CD4-positive, alpha-beta T cell (primary cell): ENCODE measurements around the gene TRIM66. TPM values are rescaled to one million over a fixed set of nuclear protein-coding genes. Genes with fewer than 3 reads are reported as not detected.

ENCODE experiments used
- ATAC-seq: fragments of 200-7000 bp; cut with Tn5 transposase; one replicate; pipeline ENCODE4 v1.10.0; 2022; ENCODE audit warnings: mild to moderate bottlenecking; ENCODE audit not compliant: poor library complexity
- CTCF ChIA-PET: fragments of 350-600 bp; sonication (Branson Sonifier 250); formaldehyde crosslinking; loops from one replicate; lab custom pipeline; 2021; ENCODE audit warnings: antibody characterized with exemption, inconsistent platforms; lab: Charles Lee
- POLR2A ChIA-PET: fragments of 350-600 bp; sonication (Branson Sonifier 250); formaldehyde crosslinking; loops from one replicate; lab custom pipeline; 2021; ENCODE audit warnings: antibody characterized with exemption, inconsistent platforms; lab: Charles Lee
- DNase-seq, 14 experiments: peaks; one replicate each; pipeline ENCODE4 v3.0.0-alpha.2; 2013 to 2020; ENCODE audit warnings: mixed read lengths in 2 of 14
- H3K27ac ChIP-seq, 2 donors: one replicate each; pipeline versions ENCODE4 v1.5.1 to v1.7.0; 2013; ENCODE audit warnings: low read length in 2 of 2, low read depth in 1 of 2, mild to moderate bottlenecking in 1 of 2
- H3K27me3 ChIP-seq, 2 experiments: 1 replicate in 1 of 2; 2 replicates in 1 of 2; pipeline versions ENCODE4 v1.6.1 to v1.7.0; 2013; ENCODE audit warnings: low read length in 2 of 2, control low read depth in 1 of 2, mild to moderate bottlenecking in 1 of 2, moderate library complexity in 1 of 2; ENCODE audit not compliant: insufficient read depth in 2 of 2, control insufficient read depth in 1 of 2
- H3K36me3 ChIP-seq: one replicate; pipeline ENCODE4 v1.6.1; 2013; ENCODE audit warnings: low read length, control low read depth; ENCODE audit not compliant: insufficient read depth
- H3K4me1 ChIP-seq: one replicate; pipeline ENCODE4 v1.6.1; 2013; ENCODE audit warnings: low read length, control low read depth; ENCODE audit not compliant: insufficient read depth
- H3K4me3 ChIP-seq: one replicate; pipeline ENCODE4 v1.5.1; 2013; ENCODE audit warnings: mild to moderate bottlenecking, low read length, moderate library complexity
- H3K9me3 ChIP-seq, 2 experiments: 1 replicate in 1 of 2; 2 replicates in 1 of 2; pipeline versions ENCODE4 v1.6.1 to v1.7.0; 2013; ENCODE audit warnings: low read length in 2 of 2, mild to moderate bottlenecking in 2 of 2, control low read depth in 1 of 2, moderate library complexity in 1 of 2; ENCODE audit not compliant: control insufficient read depth in 1 of 2, insufficient read depth in 1 of 2
- H3K27ac Mint-ChIP-seq: one replicate; pipeline ENCODE4 v1.8.0; 2020; ENCODE audit warnings: mixed read lengths
- H3K27me3 Mint-ChIP-seq: one replicate; pipeline ENCODE4 v1.8.0; 2021; ENCODE audit warnings: mixed read lengths
- H3K36me3 Mint-ChIP-seq: one replicate; pipeline ENCODE4 v1.8.0; 2021; ENCODE audit warnings: low read depth, mixed read lengths
- H3K4me1 Mint-ChIP-seq: one replicate; pipeline ENCODE4 v1.8.0; 2021; ENCODE audit warnings: low read depth, mixed read lengths
- H3K4me3 Mint-ChIP-seq: one replicate; pipeline ENCODE4 v1.8.0; 2020; ENCODE audit warnings: mild to moderate bottlenecking, mixed read lengths
- H3K9me3 Mint-ChIP-seq: one replicate; pipeline ENCODE4 v1.8.0; 2020; ENCODE audit warnings: mixed read lengths
- intact Hi-C, 2 experiments: fragments of 100-400 bp; cut with DNase I in 1 of 2; cut with micrococcal nuclease in 1 of 2; formaldehyde crosslinking; loops; one replicate each; pipeline versions ENCODE4 v1.15.1 to v1.9.0; 2023 to 2025; cut with DNase I, micrococcal nuclease
- total RNA-seq, 174 experiments: library from RNA in 2 of 174; stranded (reverse) in 2 of 174; gene quantifications; one replicate each; pipeline ENCODE4 v1.2.3 and lab custom pipeline; 2021 to 2026
- TF ChIP-seq, protein P1 (sequence below): fragments of 200-600 bp; IDR thresholded peaks from one replicate; pipeline ENCODE4 v1.8.0; 2022; ENCODE audit warnings: antibody characterized with exemption, mild to moderate bottlenecking

TRIM66 gene
- total RNA-seq, 2 experiments from 2014 or later, result 6.8 to 9.8 TPM

DNA sequence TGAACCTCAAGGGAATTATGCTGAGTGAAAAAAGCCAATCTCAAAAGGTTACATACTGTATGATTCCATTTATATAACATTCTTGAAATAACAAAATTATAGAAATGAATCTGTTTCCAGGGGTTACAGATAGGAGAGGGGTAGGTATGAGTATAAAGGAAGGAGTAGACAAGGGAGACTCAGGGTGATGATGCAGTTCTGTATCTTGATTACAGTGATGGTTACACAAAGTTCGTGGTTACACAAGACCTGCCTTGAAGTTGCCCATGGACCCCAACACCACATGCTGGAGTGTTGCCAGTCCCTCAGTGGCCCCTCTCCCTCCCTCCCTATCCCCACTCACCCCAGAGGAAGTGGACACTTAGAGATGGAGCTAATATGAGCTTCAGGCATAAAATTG lies 108.7 kb downstream of the TRIM66 start:
- DNase-seq, result no peak
- ATAC-seq, result no peak
- no peak overlapping the region for H3K27ac ChIP-seq
- peaks cover 19% of the 10 kb centered on the region for H3K27me3 Mint-ChIP-seq
- H3K36me3 Mint-ChIP-seq, result no peaks in the 10 kb centered on the region
- intact Hi-C loops, result no loop called here
- TF ChIP-seq, protein P1, sequence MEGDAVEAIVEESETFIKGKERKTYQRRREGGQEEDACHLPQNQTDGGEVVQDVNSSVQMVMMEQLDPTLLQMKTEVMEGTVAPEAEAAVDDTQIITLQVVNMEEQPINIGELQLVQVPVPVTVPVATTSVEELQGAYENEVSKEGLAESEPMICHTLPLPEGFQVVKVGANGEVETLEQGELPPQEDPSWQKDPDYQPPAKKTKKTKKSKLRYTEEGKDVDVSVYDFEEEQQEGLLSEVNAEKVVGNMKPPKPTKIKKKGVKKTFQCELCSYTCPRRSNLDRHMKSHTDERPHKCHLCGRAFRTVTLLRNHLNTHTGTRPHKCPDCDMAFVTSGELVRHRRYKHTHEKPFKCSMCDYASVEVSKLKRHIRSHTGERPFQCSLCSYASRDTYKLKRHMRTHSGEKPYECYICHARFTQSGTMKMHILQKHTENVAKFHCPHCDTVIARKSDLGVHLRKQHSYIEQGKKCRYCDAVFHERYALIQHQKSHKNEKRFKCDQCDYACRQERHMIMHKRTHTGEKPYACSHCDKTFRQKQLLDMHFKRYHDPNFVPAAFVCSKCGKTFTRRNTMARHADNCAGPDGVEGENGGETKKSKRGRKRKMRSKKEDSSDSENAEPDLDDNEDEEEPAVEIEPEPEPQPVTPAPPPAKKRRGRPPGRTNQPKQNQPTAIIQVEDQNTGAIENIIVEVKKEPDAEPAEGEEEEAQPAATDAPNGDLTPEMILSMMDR, result no peak
- H3K36me3 ChIP-seq, result no peaks in the 10 kb centered on the region
- peaks cover 0 to 3% of the 10 kb centered on the region in 2 experiments for H3K27me3 ChIP-seq
- peaks cover 0 to 6% of the 10 kb centered on the region in 2 experiments for H3K9me3 ChIP-seq
- H3K27ac Mint-ChIP-seq, result no peak overlapping the region
- H3K9me3 Mint-ChIP-seq, result peaks cover 2% of the 10 kb centered on the region
- ChIA-PET CTCF (no interaction called here), POLR2A (no interaction called here)
- H3K4me1 ChIP-seq, result no peaks in the 10 kb centered on the region
- H3K4me1 Mint-ChIP-seq, result no peaks in the 10 kb centered on the region
- no peak overlapping the region for H3K4me3 Mint-ChIP-seq
- H3K4me3 ChIP-seq, result no peak overlapping the region

DNA sequence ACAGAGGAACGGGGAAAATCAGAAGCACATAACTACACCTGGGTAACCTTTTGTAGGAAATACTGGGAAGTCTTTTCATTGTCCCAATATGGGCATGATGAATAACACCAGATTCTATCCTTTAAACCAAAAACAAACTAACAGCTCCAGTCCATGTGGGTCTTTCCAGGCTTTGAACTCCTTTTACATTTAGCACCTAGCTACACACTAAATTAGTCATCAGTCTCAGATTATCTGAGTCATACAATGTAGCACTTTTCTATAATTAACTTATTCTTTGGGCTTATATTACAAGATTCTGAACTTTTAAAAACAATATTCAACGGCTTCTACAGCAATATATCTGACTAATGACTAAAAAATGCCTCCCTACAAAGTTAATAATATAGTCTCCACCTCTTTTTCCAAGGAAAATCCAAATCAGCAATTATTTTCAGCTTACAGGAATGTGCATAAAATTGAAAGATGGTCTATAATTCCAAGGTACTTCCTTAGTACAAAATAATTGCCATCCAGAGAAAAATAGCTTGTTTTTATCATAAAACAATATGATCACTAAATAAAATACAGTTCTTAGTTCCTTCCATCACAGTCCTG lies 114.8 kb downstream of the TRIM66 start:
- Mint-ChIP-seq H3K27ac (no peak overlapping the region), H3K4me3 (no peak overlapping the region), H3K4me1 (no peaks in the 10 kb centered on the region), H3K36me3 (no peaks in the 10 kb centered on the region), H3K27me3 (peaks cover 56% of the 10 kb centered on the region), H3K9me3 (no peaks in the 10 kb centered on the region)
- ChIA-PET CTCF (interaction anchor here (1.1 to 2.0 kb wide), 2 partner anchors 304 to 535 kb away, joined by 3 to 6 read pairs; partner anchors contain the start of gene LMO1), POLR2A (no interaction called here)
- TF ChIP-seq, protein P1, result no peak
- Histone ChIP-seq H3K36me3 (no peaks in the 10 kb centered on the region), H3K9me3 (no peaks in the 10 kb centered on the region), H3K4me1 (no peaks in the 10 kb centered on the region), H3K27me3 (peaks cover 0 to 9% of the 10 kb centered on the region in 2 experiments), H3K4me3 (no peak overlapping the region), H3K27ac (no peak overlapping the region)
- intact Hi-C loops, result loop anchor here (2.0 to 10.0 kb wide), 4 partner anchors 343 to 563 kb away; no protein-coding TSS in a partner anchor
- no peak for DNase-seq
- ATAC-seq, result no peak

DNA sequence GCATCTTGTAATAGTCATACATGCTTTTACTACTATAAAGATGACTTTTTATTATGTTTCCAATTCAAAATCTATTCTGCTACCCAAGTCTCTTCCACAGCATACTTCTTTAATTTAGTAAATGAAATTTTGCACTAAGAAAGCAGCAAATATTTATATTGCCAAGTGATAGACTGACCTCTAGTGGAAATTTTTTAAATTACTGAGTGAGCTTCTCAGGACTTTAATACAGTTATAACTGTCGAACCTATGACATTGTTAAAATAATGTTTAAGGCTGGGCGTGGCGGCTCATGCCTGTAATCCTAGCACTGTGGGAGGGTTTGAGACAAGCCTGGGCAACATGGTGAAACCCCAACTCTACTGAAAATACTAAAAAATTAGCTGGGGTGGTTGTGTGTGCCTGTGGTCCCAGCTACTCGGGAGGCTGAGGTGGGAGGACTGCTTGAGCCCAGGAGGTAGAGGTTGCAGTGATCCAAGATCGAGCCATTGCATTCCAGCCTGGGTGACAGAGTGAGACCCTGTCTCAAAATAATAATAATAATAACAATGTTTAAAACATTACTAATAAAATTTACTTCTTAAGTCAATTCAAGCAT lies 115.8 kb downstream of the TRIM66 start:
- POLR2A ChIA-PET, result no interaction called here
- DNase-seq, result peak in 3 of 14 experiments; percentile 39 to 46 (median 46)
- CTCF ChIA-PET, result interaction anchor here (1.1 to 2.0 kb wide), 2 partner anchors 303 to 534 kb away, joined by 3 to 6 read pairs; partner anchors contain the start of gene LMO1
- H3K9me3 Mint-ChIP-seq, result no peaks in the 10 kb centered on the region
- ATAC-seq, result no peak
- no peak overlapping the region for H3K4me3 ChIP-seq
- H3K36me3 Mint-ChIP-seq, result no peaks in the 10 kb centered on the region
- intact Hi-C loops, result loop anchor here (1.0 to 10.0 kb wide), 6 partner anchors 341 to 562 kb away; no protein-coding TSS in a partner anchor
- TF ChIP-seq, protein P1, result peak; percentile 76
- H3K4me1 ChIP-seq, result no peaks in the 10 kb centered on the region
- no peaks in the 10 kb centered on the region for H3K9me3 ChIP-seq
- H3K4me1 Mint-ChIP-seq, result no peaks in the 10 kb centered on the region
- no peak overlapping the region for H3K27ac Mint-ChIP-seq
- H3K27me3 ChIP-seq, result peaks cover 1 to 9% of the 10 kb centered on the region in 2 experiments
- no peaks in the 10 kb centered on the region for H3K36me3 ChIP-seq
- H3K27ac ChIP-seq, result no peak overlapping the region
- H3K4me3 Mint-ChIP-seq, result no peak overlapping the region
- H3K27me3 Mint-ChIP-seq, result peaks cover 56% of the 10 kb centered on the region
